H1 (cell line): ENCODE data around the gene GDPD3. TPM values are rescaled to one million over a fixed set of nuclear protein-coding genes. Genes with fewer than 3 reads are reported as not detected.
A peak's percentile ranks its signal among the peaks of the same experiment; 100 is the strongest.

Experiments
- CTCF ChIA-PET: fragments of 300-600 bp; sonication (Branson Sonifier 250); formaldehyde crosslinking; loops from one replicate; lab custom pipeline; 2021; ENCODE audit not compliant: partially characterized antibody; lab: Charles Lee
- POLR2A ChIA-PET: fragments of 300-600 bp; sonication (Branson Sonifier 250); formaldehyde crosslinking; loops from one replicate; lab custom pipeline; 2021; ENCODE audit warnings: inconsistent platforms; ENCODE audit not compliant: partially characterized antibody; lab: Charles Lee
- DNase-seq, 2 experiments: peaks; one replicate each; pipeline versions ENCODE4 v3.0.0 to v3.0.0-alpha.2; 2010 to 2022; ENCODE audit warnings: low spot score in 2 of 2, low read depth in 1 of 2, mixed read lengths in 1 of 2
- FAIRE-seq: peaks from 2 replicates; lab custom pipeline; 2011; peaks lifted over from hg19 to GRCh38; lab: Jason Lieb, UNC
- H2AFZ ChIP-seq: 2 replicates; pipeline ENCODE4 v1.8.1; 2012; ENCODE audit warnings: low read length, inconsistent platforms
- H2AK5ac ChIP-seq: 2 replicates; pipeline ENCODE4 v1.6.1; 2013; ENCODE audit warnings: low read depth, low read length
- H2BK120ac ChIP-seq: replicated peaks from 2 replicates; pipeline ENCODE3; 2013; ENCODE audit warnings: low read depth, low read length, inconsistent platforms
- H2BK12ac ChIP-seq: 2 replicates; pipeline ENCODE4 v1.6.1; 2013; ENCODE audit warnings: low read depth, low read length
- H2BK15ac ChIP-seq: 2 replicates; pipeline ENCODE4 v1.6.1; 2013; ENCODE audit warnings: low read length
- H2BK20ac ChIP-seq: 2 replicates; pipeline ENCODE4 v1.6.1; 2013; ENCODE audit warnings: low read length
- H2BK5ac ChIP-seq: 2 replicates; pipeline ENCODE4 v1.6.1; 2013; ENCODE audit warnings: low read depth, low read length
- H3K14ac ChIP-seq: 2 replicates; pipeline ENCODE4 v1.6.1; 2013; ENCODE audit warnings: inconsistent platforms; ENCODE audit not compliant: insufficient read length
- H3K18ac ChIP-seq: 2 replicates; pipeline ENCODE4 v1.6.1; 2013; ENCODE audit warnings: low read length; ENCODE audit errors: extremely low read depth
- H3K23ac ChIP-seq: 2 replicates; pipeline ENCODE4 v1.6.1; 2013; ENCODE audit warnings: inconsistent platforms; ENCODE audit not compliant: insufficient read length
- H3K23me2 ChIP-seq: 2 replicates; pipeline ENCODE4 v1.6.1; 2013; ENCODE audit warnings: low read depth, low read length
- H3K27ac ChIP-seq: 2 replicates; pipeline ENCODE4 v1.6.1; 2011; ENCODE audit warnings: low read depth, low read length, inconsistent platforms
- H3K27me3 ChIP-seq, 4 experiments: replicated peaks in 1 of 4; 1 replicate in 1 of 4; 2 replicates in 3 of 4; pipeline versions ENCODE4 v1.6.1 to v1.8.1; 2011 to 2013; ENCODE audit warnings: low read length in 3 of 4, mild to moderate bottlenecking in 3 of 4, inconsistent platforms in 2 of 4, mixed read lengths in 2 of 4, moderate library complexity in 1 of 4; ENCODE audit not compliant: control insufficient read depth in 3 of 4, insufficient read depth in 3 of 4; ENCODE audit errors: extremely low read depth in 1 of 4
- H3K36me3 ChIP-seq, 4 experiments: 2 replicates each; pipeline versions ENCODE4 v1.6.1 to v1.8.1; 2011 to 2013; ENCODE audit warnings: mild to moderate bottlenecking in 4 of 4, low read length in 3 of 4, moderate library complexity in 2 of 4, control low read depth in 1 of 4, inconsistent platforms in 1 of 4; ENCODE audit not compliant: insufficient read depth in 4 of 4, control insufficient read depth in 2 of 4
- H3K4ac ChIP-seq: replicated peaks from 2 replicates; pipeline ENCODE3; 2013; ENCODE audit warnings: low read length, low read depth, mixed read lengths, inconsistent platforms; ENCODE audit not compliant: insufficient read length
- H3K4me1 ChIP-seq, 4 experiments: replicated peaks in 1 of 4; 1 replicate in 1 of 4; 2 replicates in 3 of 4; pipeline versions ENCODE4 v1.6.1 to v1.8.1; 2011 to 2013; ENCODE audit warnings: low read length in 3 of 4, inconsistent platforms in 2 of 4, mixed read lengths in 1 of 4; ENCODE audit not compliant: insufficient read depth in 4 of 4, control insufficient read depth in 3 of 4
- H3K4me2 ChIP-seq, 2 experiments: 2 replicates each; pipeline versions ENCODE4 v1.6.1 to v1.8.1; 2011 to 2013; ENCODE audit warnings: low read depth in 2 of 2, low read length in 2 of 2, control low read depth in 1 of 2, inconsistent platforms in 1 of 2, mild to moderate bottlenecking in 1 of 2; ENCODE audit not compliant: insufficient read depth in 1 of 2
- H3K4me3 ChIP-seq, 4 experiments: fragments of 200-600, 300-600 bp in 1 of 4; sonication (generic), shearing (Covaris generic), sonication (Bioruptor Twin) in 1 of 4; 2 replicates each; pipeline versions ENCODE4 v1.5.1 to v1.8.1; 2011 to 2016; ENCODE audit warnings: low read length in 4 of 4, low read depth in 3 of 4, control low read depth in 2 of 4, inconsistent platforms in 2 of 4, mild to moderate bottlenecking in 2 of 4, mixed read lengths in 1 of 4, moderate library complexity in 1 of 4; ENCODE audit not compliant: insufficient read depth in 2 of 4; ENCODE audit errors: extremely low read depth in 1 of 4
- H3K56ac ChIP-seq: replicated peaks from 2 replicates; pipeline ENCODE3; 2013; ENCODE audit warnings: low read depth, mild to moderate bottlenecking, mixed read lengths, low read length, inconsistent platforms; ENCODE audit not compliant: insufficient read length
- H3K79me1 ChIP-seq: 2 replicates; pipeline ENCODE4 v1.6.1; 2013; ENCODE audit warnings: low read depth, low read length, control low read depth
- H3K79me2 ChIP-seq, 2 experiments: 2 replicates each; pipeline versions ENCODE4 v1.6.1 to v1.8.1; 2012 to 2013; ENCODE audit warnings: low read length in 2 of 2, mild to moderate bottlenecking in 2 of 2, inconsistent platforms in 1 of 2; ENCODE audit not compliant: insufficient read depth in 2 of 2, control insufficient read depth in 1 of 2
- H3K9ac ChIP-seq, 4 experiments: replicated peaks in 1 of 4; 1 replicate in 1 of 4; 2 replicates in 3 of 4; pipeline versions ENCODE4 v1.6.1 to v1.8.1; 2011 to 2013; ENCODE audit warnings: low read depth in 3 of 4, low read length in 3 of 4, control low read depth in 2 of 4, mild to moderate bottlenecking in 2 of 4, moderate library complexity in 2 of 4, inconsistent platforms in 1 of 4; ENCODE audit errors: extremely low read depth in 1 of 4
- H3K9me3 ChIP-seq, 2 experiments: 2 replicates each; pipeline versions ENCODE4 v1.6.1 to v1.8.1; 2012 to 2013; ENCODE audit warnings: mild to moderate bottlenecking in 2 of 2, moderate library complexity in 2 of 2, control low read depth in 1 of 2, inconsistent platforms in 1 of 2, low read depth in 1 of 2, low read length in 1 of 2, mixed read lengths in 1 of 2; ENCODE audit not compliant: insufficient read depth in 2 of 2
- H4K20me1 ChIP-seq, 2 experiments: replicated peaks in 1 of 2; 2 replicates each; pipeline versions ENCODE3 to v1.8.1; 2011 to 2013; ENCODE audit warnings: inconsistent platforms in 2 of 2, low read length in 2 of 2, mild to moderate bottlenecking in 1 of 2; ENCODE audit not compliant: insufficient read depth in 2 of 2, control insufficient read depth in 1 of 2
- H4K5ac ChIP-seq: 2 replicates; pipeline ENCODE4 v1.6.1; 2013; ENCODE audit warnings: low read length, low read depth, mixed read lengths, inconsistent platforms; ENCODE audit not compliant: insufficient read length
- H4K8ac ChIP-seq: 2 replicates; pipeline ENCODE4 v1.8.0; 2013; ENCODE audit warnings: mild to moderate bottlenecking, moderate library complexity, low read length, inconsistent platforms; ENCODE audit not compliant: insufficient read depth; ENCODE audit errors: extremely low read depth
- H4K91ac ChIP-seq: replicated peaks from 2 replicates; pipeline ENCODE3; 2013; ENCODE audit warnings: low read length, mixed read lengths, inconsistent platforms; ENCODE audit not compliant: insufficient read length
- ASH2L ChIP-seq: fragments of 200-600, 300-600 bp; sonication (generic); IDR thresholded peaks from one replicate; pipeline ENCODE4 v1.7.1; 2017; ENCODE audit warnings: low read length
- BACH1 ChIP-seq: IDR thresholded peaks from 2 replicates; pipeline ENCODE4 v1.6.1; 2012; ENCODE audit warnings: low read length, improper control_type of control experiment
- CBX8 ChIP-seq: fragments of 300-800, 300-1000 bp; sonication (generic); IDR thresholded peaks from 2 replicates; pipeline ENCODE4 v1.7.1; 2016; ENCODE audit warnings: low read depth, low read length, borderline replicate concordance
- CREB1 ChIP-seq: IDR thresholded peaks from 2 replicates; pipeline ENCODE4 v1.6.1; 2012; ENCODE audit warnings: inconsistent platforms
- JUND ChIP-seq: IDR thresholded peaks from 2 replicates; pipeline ENCODE4 v1.6.1; 2011; ENCODE audit warnings: mild to moderate bottlenecking, improper control_type of control experiment, low read length
- MAX ChIP-seq: IDR thresholded peaks from 2 replicates; pipeline ENCODE4 v1.6.1; 2012; ENCODE audit warnings: inconsistent platforms
- PHF8 ChIP-seq: fragments of 200-600 bp; sonication (generic); conservative IDR thresholded peaks from 2 replicates; pipeline ENCODE4 v1.7.1; 2012; ENCODE audit warnings: low read depth, mild to moderate bottlenecking, inconsistent platforms, low read length, moderate library complexity
- POU5F1 ChIP-seq: IDR thresholded peaks from 2 replicates; pipeline ENCODE4 v1.6.1; 2011; ENCODE audit warnings: low read depth, mild to moderate bottlenecking, low read length, moderate library complexity
- SP4 ChIP-seq: IDR thresholded peaks from 2 replicates; pipeline ENCODE4 v1.6.1; 2012; ENCODE audit warnings: low read length, inconsistent platforms
- SRF ChIP-seq: IDR thresholded peaks from 2 replicates; pipeline ENCODE4 v1.6.1; 2011; ENCODE audit warnings: mild to moderate bottlenecking, low read depth, low read length, moderate library complexity
- YY1 ChIP-seq: IDR thresholded peaks from 2 replicates; pipeline ENCODE4 v1.6.1; 2011; ENCODE audit warnings: low read depth, mild to moderate bottlenecking, low read length
- WGBS, 2 experiments: shearing (Covaris generic) in 1 of 2; methylation state at CpG; one replicate each; pipeline versions ENCODE4 v1.1.6 to v1.1.7; 2013 to 2015; ENCODE audit warnings: low lambda C conversion rate in 2 of 2, mixed read lengths in 2 of 2, inconsistent platforms in 1 of 2, low coverage in 1 of 2, missing lambda C conversion rate in 1 of 2; ENCODE audit not compliant: insufficient replicate concordance in 2 of 2, insufficient coverage in 1 of 2, insufficient read length in 1 of 2; ENCODE audit errors: extremely low coverage in 1 of 2, missing lambda C conversion rate in 1 of 2; 5-methylcytosine and 5-hydroxymethylcytosine counted together
- polyA plus RNA-seq, 7 experiments: library from polyadenylated mRNA; depleted of rRNA in 3 of 7; stranded (reverse) in 5 of 7; unstranded in 2 of 7; fragments of >200 nt in 5 of 7; fragments of 200-250 nt in 2 of 7; gene quantifications; 1 replicate in 5 of 7; 2 replicates in 1 of 7; 4 replicates in 1 of 7; pipeline versions ENCODE4 v1.2.1 to v1.2.3, GENCODE V29; 2011 to 2013; ENCODE audit warnings: missing spikeins in 2 of 7, mixed read lengths in 2 of 7
- total RNA-seq: library from RNA; stranded (reverse); fragmentation: NEBNext Ultra II Directional; extraction: Animal tissue kit (Norgen Biotek cat#: 25700); gene quantifications from 2 replicates; pipeline ENCODE4 v1.2.1, GENCODE V29; 2021

GDPD3 gene
- total and polyA plus RNA-seq, 2 of the 8 experiments (the other 6 are each of a cell fraction or from before 2014, with no cell fraction given) = 0.20 TPM; not detected in 1

- Histone ChIP-seq H3K79me2 (peaks cover 15 to 30% of the 10 kb centered on the region in 2 experiments), H3K18ac (peak within 1 kb of the TSS; percentile 100)
- peak; percentile 79 for TF ChIP-seq MAX
- peak; percentile 60 for TF ChIP-seq PHF8
- TF ChIP-seq CREB1 = peak; percentile 66; the same call in 1 of the 2 replicates
- TF ChIP-seq CBX8 = no peak
- no peak for TF ChIP-seq JUND
- 0 out of 2 replicates have a peak, but pooled peaks have one; percentile 54 for TF ChIP-seq SRF
- TF ChIP-seq BACH1 = peak; percentile 89
- TF ChIP-seq YY1 = peak; percentile 9; the same call in 1 of the 2 replicates
- TF ChIP-seq ASH2L = peak; percentile 94
- no peak for TF ChIP-seq POU5F1
- TF ChIP-seq SP4 = peak; percentile 59; the same call in 1 of the 2 replicates
Observed at GRCh38 chr16:30065102-30065942, 48.0 kb downstream of the GDPD3 start, which contains the start of gene ALDOA. Gene ALDOA, plus strand, starts transcription at chr16:30065760. Its CDS starts 1,138 bp downstream, at chr16:30066898.

More at GRCh38 chr16:30065102-30065942, 48.0 kb downstream of the GDPD3 start, which contains the start of gene ALDOA:
- Histone ChIP-seq H2BK5ac (peak within 1 kb of the TSS; percentile 100), H3K23me2 (peaks cover 18% of the 10 kb centered on the region), H3K4ac (peak within 1 kb of the TSS; percentile 100), H3K23ac (no peak within 1 kb of the TSS), H3K27ac (peak within 1 kb of the TSS; percentile 84), H2BK120ac (peak within 1 kb of the TSS; percentile 91), H4K20me1 (peaks cover 12 to 31% of the 10 kb centered on the region in 2 experiments), H3K14ac (peak within 1 kb of the TSS; percentile 24), H3K4me3 (peak within 1 kb of the TSS; percentile 71 to 92 (median 88)), H2AK5ac (peak within 1 kb of the TSS; percentile 28; the same call in 1 of the 2 replicates), H3K56ac (peak within 1 kb of the TSS; percentile 96), H3K27me3 (no peaks in the 10 kb centered on the region), H3K4me2 (peak within 1 kb of the TSS; percentile 73 to 81), H2BK12ac (peak within 1 kb of the TSS; percentile 92; the same call in 1 of the 2 replicates), H4K91ac (peak within 1 kb of the TSS; percentile 100), H2BK20ac (peak within 1 kb of the TSS; percentile 80; the same call in 1 of the 2 replicates), H4K8ac (peak within 1 kb of the TSS; percentile 91), H3K4me1 (peaks cover 6 to 27% (median 15%) of the 10 kb centered on the region in 4 experiments), H2AFZ (peak within 1 kb of the TSS; percentile 19; the same call in 1 of the 2 replicates), H3K79me1 (peaks cover 9% of the 10 kb centered on the region; the same call in 1 of the 2 replicates), H3K36me3 (peaks cover 15 to 33% (median 32%) of the 10 kb centered on the region in 4 experiments), H3K9ac (peak within 1 kb of the TSS; percentile 81 to 92 (median 84)), H3K9me3 (no peaks in the 10 kb centered on the region), H2BK15ac (peak within 1 kb of the TSS; percentile 100; the same call in 1 of the 2 replicates), H4K5ac (peak within 1 kb of the TSS; percentile 100)
- ChIA-PET POLR2A (interaction anchor here (0.6 to 21.2 kb wide), 28 partner anchors 11 to 378 kb away, joined by 3 to 353 read pairs (median 4); partner anchors contain the start of genes ASPHD1, CD2BP2, HIRIP3 and PPP4C), CTCF (interaction anchor here (0.6 to 7.3 kb wide), 4 partner anchors 8 to 47 kb away, joined by 3 to 51 read pairs (median 8); partner anchors contain the start of genes GDPD3 and TBX6)
- DNase-seq (peak; percentile 89 to 92), FAIRE-seq (no peak)
- 2% methylated on average over 68 of the region's 99 CpGs; no CpG with 5 or more reads in 1 of the 2 experiments for WGBS, 2 experiments
